HS-27A (cell line): Measurements from ENCODE around the gene TNFRSF18.
A peak's percentile ranks its signal among the peaks of the same experiment; 100 is the strongest.

ENCODE experiments used
- DNase-seq: peaks from one replicate; pipeline ENCODE4 v3.0.0-alpha.2; 2012; ENCODE audit warnings: low read depth, missing footprints

The TNFRSF18 gene

DNA sequence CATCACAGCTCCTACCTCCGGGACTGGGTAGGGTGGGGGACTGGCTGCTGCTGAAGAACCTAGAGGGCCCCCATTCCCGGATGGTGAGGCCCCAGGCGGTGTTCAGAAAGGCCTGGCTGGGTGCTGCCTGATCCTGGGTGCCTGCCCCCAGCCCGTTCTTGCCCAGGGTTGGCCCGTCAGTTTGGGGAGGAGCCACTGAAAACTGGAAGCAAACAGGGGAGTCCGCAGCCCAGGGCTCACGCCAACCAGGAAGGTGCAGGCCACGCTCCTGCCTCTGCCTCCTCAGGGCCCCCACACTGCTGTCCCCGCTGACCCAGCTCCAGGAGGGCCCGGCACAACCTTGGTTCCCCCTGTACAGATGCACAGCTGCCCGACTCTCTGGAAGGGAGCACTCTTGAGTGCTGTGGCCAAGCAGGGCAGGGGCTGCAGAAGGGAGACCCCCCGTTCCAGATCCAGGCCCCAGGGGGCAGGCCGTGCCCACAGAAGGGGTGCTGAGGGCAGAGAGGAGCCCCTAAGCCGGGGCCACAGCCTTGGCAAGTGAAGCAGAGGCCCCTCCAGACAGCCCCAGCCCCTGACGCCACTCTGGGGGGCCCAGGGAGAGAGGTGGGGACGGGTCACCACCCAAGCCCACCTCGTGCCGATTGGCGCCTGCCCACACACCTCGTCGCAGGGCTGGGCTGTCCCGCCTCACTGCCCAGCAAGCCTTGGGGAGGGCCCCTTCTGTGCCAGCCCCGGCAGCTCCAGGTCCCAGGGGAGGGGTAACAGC, 34.6 kb upstream of the TNFRSF18 start:
- DNase-seq, result no peak

DNA sequence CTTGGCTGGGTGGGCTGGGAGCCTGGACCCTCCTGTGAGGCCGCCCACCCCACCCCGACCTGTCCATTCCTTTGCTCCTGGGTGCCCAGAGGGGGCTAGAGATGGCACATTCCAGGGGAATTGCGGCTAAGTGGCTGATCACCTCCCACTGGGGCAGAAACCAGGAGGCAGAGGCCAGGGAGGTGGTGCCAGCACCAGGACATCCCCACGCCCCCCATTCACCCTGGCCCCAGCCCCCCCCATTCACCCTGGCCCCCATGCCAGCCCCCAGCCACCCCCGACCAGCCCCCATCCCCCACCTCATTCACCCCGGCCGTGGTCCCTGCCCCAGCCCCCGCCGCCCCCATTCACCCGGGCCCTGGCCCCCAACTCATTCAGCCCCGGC, 33.9 kb upstream of the TNFRSF18 start:
- DNase-seq, result no peak

DNA sequence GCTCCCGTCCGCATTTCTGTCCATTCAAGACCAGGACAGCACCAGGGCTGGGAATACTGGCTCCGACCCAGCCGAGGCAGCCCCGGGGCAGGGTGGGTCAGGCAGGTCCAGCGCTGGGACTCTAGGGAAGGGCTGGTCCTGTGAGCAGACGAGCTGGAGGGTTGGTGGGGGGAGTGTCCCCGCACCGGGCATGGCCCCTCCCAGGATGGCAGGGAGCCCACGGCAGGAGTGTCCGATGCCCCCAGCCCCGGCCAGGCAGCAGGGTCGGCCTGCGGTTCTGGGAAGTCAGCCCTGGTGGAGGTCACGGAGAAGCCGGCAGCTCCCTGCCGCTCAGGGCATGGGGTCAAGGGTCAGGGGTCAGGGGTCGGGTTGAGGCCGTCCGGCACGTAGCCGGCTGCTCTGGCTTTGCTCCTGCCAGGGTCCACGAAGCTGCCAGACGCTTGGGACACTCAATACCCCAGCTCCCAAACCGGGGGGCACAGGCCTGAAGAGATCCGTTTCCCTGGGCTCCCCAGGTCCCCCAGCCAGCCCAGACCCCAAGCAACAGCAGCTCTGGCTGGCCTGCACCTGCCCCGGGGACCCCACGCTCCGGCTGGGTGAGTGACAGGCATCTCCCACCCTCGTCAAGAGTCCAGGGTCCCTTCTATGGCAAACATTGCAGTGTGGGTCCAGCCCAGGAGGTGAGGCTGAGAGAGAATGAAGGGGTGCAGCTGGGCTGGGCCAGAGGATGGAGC, 33.4 kb upstream of the TNFRSF18 start:
- no peak for DNase-seq

DNA sequence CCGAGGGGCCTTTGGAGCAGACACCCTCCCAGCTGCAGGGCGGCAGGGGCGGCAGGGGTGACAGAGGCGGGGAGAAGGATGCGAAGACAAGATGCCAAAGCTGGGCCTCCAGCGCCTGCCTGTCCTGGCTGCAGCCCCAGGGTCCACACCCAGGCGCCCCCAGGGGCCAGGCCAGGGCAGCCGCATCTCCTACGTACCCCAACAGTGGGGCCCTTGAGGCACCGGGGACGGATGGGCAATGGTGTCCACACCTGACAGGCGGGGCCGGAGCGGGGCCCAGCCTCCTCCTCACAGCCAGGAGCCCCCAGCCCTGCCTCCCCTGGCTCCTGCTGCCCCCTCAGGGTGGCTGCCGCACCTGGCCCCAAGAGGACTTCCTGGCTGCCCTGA, 32.8 kb upstream of the TNFRSF18 start:
- DNase-seq, result no peak

DNA sequence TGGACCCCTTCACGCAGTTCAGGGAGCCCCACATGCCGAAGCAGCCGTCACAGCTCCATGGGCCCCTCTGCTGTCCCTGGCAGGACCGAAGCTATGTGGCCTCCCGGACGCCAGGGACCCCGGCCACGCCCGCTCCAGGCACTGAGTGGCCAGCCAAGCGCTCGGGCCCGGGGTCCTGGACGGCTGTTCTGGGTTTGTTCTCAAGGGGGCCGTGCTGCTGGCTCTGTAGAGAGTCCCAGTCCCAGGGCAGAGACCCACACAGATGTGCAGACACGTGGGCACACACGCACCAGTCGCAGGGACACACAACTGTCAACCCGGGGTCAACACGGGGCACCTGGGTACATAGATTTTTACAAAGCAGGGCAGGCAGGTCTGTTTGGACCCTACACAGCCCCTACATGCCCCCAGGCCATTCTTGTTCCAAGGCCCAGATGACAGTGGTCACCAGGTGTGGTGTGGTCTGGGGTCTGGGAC, 32.3 kb upstream of the TNFRSF18 start:
- no peak for DNase-seq

DNA sequence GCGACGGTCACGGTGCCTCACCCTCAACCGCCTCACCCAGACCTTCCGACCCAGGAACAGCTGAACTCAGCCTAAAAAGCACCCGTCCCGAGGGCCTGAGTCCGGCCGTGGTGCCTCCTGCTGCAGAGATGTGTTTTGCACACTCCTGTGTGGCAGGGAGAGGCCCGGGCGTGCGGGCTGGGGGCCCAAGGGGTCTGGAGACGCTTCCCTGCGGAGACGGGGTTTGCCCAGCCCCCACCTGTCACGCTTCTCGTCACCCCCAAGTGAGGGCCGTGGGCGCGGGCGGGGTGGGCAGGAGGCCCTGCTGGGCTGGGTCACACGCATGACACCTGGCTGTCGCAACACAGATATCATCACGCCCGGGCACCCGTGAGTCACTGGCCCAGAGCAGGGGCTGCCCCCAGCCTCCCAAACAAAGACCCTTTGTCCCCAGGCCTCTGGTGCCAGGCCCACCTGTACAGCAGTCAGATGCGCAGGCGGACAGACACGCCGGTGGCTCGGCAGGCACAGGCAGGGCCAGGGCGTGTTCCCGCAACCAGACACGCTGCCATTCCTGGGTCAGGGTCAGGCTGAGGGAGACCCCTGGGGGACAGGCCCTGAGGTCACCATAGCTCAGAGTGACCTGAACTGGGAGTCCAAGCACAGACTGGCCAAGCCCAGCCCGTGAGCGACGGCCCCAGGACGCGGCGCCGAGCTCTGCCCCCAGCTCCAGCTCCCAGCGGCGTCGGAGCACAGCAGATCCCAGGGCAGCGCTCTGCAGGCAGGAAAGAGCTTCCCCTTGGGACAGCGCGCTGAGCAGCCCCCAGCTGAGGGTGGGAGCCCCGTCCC, 31.7 kb upstream of the TNFRSF18 start:
- DNase-seq, result no peak

DNA sequence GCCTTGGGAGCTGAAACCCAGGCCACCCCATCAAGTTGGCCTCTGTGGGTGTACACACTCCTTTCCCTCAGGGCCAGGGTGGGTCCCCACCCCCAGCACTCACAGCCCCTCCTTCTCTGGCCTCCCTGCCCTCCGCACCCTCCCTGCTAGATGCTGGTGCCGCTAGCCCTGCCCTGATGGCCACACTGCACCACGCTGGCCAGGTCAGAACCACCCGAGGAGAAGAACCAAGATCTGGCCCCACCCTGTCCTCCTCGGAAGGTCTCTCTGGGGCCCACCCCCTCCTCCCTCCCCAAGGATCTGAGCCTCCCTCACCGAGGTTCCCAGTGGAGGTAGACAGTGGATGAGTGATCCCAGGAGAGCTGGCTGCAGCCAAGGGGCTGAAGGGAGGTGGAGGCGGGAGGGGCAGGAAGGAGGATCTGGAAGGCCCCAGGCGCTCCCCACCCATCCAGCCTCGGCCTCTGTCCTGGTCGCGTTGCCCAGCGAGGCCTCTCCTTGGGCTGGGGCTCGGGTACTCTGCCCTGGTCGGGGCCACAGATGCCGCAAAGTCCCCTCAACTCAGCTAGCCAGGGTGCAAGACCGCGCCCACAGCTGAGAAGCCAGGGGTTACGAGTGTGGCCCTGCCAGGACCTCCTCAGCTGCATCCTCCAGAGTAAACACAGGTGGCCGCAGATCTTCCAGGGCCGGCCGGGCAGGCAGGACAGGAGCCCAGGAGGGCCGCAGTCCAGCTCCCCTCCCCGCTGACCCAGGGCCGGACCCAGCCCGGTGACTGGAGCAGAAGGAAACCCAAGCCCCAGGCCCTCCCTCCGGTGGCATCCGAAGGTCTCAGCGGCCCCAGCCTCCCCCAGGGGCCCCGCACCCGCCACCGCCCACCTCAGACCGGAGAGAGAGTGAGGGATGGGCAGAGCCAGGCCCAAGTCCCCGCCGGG, 30.8 kb upstream of the TNFRSF18 start:
- DNase-seq, result no peak

DNA sequence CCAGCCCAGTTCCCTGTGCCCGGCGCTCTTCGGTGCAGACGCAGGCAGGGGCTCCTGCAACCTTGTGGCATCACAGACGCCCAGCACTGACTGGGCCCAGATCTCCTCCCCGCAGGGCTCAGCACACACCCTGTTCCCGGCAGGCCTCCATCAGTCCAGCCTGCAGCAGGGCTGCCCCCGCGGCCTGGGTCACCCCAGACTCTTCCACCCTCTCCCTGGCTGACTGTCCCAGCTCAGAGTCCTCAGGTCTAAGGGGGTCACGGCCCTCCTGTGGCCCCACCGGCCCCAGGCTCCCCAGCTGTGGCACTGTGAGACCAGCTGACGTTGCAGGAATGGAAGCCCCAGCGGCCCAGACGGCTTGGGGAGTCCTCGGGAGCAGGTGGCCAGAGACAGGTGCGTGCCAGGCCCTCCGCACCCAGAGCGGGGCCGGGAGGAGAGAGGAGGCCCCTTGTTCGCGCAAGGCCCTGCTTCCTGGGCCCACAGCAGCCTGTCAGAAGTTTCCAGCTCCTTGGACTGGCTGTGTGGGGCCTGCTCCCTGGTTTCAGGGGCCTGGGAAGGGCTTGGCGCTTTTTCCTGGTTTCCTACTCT, 29.9 kb upstream of the TNFRSF18 start:
- no peak for DNase-seq

DNA sequence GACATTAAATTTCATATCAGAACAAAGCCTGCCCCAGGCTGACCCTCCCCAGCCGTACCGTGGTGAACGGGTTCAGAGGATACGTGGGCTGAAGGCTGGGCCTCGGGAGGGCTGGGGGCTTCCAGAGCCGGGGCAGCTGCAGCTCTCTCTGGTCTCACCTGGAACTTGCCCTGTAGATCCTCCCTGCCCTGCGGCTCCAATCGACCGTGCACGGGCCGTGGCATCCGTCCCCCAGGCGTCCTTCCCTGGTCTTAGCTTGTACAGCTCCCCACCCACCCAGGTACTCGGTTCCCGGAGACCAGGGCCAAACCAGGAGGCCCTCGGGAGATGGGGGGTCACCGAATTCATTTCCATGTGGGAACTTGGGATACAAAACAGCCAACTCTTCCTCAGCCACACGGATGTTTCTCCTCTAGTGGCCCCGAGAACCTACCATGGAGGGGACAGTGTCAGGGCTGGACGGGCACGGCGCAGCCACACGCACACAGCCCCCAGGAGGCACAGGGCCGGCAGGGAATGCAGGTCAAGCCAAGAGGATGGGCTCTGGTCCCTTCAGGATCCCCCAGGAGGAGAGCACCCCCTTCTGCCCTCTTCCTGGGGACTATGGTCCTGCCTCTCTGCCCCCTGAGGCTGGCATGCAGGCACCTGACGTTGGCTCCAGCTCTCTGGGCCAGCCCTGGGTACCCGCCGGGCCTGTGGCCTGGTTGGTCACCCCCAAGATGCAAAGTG, 28.8 kb upstream of the TNFRSF18 start:
- DNase-seq, result no peak

DNA sequence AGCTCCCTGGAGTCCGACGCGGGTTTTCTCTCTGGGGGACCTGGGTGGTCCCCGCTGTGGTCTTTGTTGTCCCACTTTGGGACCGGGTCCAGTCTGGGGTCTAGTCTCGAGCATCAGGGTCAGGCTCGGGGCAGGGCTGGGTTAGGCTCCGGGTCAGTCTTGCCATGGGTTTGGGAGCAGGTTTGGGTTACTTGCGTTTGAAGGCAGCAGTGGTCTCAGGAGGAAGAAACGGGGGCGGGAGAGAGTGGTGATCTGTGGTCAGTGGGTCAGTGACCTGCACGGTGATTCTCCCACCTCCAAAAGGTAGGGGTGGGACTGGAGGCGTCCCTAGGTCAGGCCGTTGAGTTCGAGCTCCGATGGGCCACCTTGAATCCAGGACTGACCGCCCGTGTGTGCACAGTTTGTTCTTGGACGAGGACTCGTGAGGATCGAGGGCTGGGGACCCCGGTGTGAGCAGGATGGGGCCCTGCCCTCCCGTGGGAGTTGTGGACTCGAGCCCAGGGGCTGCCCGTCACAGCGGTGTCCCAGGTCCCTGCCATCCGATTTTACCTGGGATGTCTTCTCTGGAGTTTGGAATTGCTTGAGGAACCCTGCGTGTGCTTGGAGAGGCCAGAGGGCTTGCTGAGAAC, 27.9 kb upstream of the TNFRSF18 start:
- DNase-seq, result no peak

DNA sequence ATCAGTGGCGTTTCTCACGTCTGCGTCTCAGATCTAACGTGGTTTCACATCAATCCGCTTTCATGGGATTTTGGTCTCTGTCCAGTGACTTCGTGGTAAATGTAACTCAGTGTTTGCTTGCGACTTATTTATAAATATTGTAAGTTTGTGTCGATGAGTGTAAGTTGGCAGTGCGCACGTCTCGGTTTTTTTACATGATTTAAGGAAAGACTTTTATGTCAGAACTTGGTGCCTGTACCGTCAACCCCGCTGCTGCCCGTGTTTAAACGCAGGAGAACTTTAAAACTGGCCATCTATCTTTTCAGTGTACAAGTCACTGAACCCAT, 27.1 kb upstream of the TNFRSF18 start:
- no peak for DNase-seq

DNA sequence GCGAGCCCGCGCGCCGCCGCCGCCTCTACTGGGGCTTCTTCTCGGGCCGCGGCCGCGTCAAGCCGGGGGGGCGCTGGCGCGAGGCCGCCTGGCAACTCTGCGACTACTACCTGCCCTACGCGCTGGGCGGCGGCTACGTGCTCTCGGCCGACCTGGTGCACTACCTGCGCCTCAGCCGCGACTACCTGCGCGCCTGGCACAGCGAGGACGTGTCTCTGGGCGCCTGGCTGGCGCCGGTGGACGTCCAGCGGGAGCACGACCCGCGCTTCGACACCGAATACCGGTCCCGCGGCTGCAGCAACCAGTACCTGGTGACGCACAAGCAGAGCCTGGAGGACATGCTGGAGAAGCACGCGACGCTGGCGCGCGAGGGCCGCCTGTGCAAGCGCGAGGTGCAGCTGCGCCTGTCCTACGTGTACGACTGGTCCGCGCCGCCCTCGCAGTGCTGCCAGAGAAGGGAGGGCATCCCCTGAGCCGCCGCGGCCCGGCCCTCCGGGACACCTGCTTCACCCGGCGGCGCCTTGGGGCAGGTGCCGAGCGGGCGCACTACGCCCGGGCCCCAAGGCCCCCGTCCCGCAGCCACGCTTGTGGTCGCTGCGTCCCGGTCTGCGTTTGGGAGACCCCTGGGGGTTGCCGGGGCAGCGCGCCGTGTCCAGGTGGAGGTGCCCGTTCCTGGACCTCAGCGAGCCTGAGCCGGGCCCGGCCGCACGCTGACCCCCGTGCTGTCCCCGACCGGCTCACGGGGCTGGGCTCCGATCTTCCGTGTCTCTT, 26.6 kb upstream of the TNFRSF18 start:
- no peak for DNase-seq

DNA sequence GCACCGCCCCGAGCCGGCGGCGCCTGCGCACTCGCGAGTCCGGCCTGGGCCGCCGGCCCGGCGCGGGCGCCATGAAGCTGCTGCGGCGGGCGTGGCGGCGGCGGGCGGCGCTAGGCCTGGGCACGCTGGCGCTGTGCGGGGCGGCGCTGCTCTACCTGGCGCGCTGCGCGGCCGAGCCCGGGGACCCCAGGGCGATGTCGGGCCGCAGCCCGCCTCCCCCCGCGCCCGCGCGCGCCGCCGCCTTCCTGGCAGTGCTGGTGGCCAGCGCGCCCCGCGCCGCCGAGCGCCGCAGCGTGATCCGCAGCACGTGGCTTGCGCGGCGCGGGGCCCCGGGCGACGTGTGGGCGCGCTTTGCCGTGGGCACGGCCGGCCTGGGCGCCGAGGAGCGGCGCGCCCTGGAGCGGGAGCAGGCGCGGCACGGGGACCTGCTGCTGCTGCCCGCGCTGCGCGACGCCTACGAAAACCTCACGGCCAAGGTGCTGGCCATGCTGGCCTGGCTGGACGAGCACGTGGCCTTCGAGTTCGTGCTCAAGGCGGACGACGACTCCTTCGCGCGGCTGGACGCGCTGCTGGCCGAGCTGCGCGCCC, 25.9 kb upstream of the TNFRSF18 start, which contains the start of gene B3GALT6:
TSS of gene B3GALT6 (plus strand) at position 30 of the 588 bp plus-strand sequence. CDS start at position 72, 42 bp downstream.
- no peak for DNase-seq

DNA sequence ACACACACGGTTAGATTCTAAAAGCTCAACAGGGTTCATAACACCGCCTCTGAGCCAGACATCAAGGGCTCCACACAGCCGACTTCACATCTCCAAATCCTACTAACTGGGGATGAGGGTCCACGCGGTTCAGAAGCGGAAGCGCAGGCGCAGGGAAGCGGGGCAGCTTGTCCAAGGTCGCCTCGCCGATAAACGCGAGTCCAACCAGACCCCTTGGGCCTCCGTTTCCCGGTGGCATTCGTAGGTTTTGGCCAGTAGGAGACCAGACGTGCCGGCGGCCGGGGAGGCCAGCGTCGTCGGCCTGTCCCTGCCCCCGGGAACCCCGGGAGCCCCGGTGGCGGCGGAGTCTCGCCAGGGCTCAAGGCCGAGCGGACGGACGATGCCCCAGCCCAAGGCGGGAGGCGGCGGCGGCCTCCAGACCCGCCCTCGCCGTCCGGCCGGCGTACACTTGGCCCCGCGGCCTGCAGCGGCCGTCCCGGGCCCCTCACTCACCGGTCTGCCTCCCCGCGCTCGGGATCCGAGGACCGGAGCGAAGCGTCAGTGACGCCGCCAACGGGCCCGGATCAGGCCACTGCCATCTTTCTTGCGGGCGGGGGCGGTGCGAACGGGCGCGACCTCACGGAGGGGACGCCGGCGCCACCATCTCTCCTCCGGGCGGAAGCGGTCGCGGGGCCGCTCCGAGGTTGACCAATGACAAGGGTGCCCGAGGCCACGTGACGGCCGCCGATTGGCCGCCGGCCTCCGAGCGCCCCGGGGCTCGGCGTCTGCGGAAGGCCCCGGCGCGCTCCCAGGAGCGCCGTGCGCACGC, 25.2 kb upstream of the TNFRSF18 start, which contains the start of gene SDF4:
TSS of gene SDF4 (minus strand) at position 602 of the 808 bp plus-strand sequence. CDS start 3,229 bp downstream, outside the sequence.
- DNase-seq, result peak; percentile 77

DNA sequence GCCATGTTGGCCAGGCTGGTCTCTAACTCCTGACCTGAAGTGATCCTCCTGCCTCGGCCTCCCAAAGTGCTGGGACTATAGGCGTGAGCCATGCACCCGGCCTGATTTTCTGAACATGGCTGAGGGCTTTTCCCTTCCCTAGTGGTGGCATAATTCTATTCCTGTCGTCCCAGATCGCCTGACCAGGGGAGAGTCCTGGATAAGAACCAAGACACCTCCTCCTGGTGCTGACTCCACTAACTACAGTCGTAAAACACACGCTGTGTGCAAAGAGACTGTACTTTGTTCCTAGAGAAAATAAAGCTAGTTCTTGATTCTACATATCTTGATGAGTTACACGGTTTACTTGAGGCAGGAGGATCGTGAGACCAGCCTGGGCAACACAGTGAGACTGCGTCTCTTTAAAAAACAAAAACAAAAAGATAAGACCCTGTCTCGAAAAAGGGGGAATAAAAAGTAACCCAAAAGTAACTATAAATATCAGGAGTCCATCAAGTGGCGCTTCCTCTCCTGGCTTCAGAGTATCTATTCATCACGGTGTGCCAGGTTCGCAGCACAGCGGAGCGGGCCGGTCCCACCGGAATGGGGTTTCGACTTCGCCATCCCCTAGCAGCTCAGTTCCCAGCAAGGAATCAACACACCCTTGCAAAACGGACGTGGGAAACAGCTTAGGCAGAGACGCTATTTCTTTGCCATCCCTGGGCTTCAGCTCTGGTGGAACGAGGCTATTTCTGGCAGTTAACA, 24.4 kb upstream of the TNFRSF18 start:
- DNase-seq, result no peak

DNA sequence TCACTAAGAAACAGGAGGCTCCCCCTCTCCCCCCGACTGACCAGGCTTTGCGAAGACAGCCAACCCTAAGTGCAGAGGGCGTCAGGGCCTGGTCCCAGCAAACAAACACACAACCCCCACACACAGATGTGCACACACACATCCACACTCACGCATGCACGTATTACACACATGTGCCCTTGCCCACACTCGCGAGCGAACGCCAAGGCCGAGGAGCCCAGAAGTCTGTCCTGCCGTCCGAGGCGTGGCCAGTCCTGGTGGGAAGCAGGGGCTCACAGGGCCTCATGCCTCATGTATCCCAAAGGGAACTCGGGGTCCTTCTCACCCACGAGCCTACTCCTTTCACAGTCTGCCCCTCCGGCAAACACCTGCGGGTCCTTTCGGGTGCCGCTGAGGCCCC, 23.4 kb upstream of the TNFRSF18 start:
- no peak for DNase-seq
